ENCODE measurements around the gene TROAP.
A peak's percentile ranks its signal among the peaks of the same experiment; 100 is the strongest.
"Not testable (repeated sequence)": the region's sequence is repeated elsewhere in the genome, so short reads cannot be mapped to it uniquely, and the experiment has no call there.

Gene TROAP

DNA sequence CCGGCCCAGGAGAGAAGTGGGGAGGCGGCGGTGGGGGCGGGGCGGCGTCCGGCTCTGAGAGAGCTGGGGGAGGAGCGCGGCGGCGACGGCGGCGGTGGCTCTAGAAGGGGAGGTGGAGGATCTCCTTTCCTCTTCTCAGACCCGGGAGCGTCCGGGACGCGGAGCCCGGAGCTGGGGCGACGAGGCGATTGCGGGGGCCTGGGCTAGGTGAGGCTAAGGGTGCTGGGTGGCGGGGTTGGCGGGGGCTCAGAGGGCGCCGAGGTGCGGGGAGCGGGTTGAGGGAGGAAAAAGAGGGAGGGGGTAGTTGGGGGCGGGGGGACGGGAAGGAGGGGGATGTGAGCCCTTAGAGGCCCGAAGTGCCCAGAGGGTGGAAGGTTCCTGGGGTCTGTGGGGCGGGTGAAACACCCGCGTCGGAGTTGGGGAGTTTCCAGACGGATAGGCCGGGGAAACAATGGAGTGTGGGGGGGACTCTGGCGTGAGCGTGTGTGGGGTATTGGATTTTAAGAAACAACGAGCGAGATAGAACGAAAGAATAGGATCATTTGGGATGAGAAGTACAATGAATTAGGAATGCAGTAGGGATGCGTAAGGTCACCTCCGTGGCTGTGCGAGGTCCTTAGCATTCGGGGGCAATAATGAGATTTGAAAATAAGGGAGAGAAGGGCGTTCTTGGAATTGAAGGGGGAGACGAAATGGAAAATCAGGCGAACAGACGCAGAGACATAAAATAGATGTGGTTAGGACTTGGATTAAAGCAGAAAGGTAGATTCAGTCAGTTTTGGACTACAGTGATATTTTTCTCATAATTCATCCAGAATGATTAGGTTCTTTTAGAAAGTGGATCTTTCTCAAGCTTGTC, 44.6 kb downstream of the TROAP start, which contains the start of gene SPATS2:
SPATS2 (plus strand) TSS at position 82 of the 859 bp plus-strand sequence. CDS start 93,551 bp downstream, outside the sequence.
- in situ Hi-C loops (cut with MboI; ENCODE audit: low pct_unique_long_range_greater_than_20kb, low sequenced_read_pairs, unreplicated experiment) = no loop called here
- no peak for DNase-seq (ENCODE audit: low spot score)
- no peak for TF ChIP-seq CTCF (IDR thresholded peaks at IDR 0.05; ENCODE audit: extremely low read depth, insufficient read depth, missing control alignments)

DNA sequence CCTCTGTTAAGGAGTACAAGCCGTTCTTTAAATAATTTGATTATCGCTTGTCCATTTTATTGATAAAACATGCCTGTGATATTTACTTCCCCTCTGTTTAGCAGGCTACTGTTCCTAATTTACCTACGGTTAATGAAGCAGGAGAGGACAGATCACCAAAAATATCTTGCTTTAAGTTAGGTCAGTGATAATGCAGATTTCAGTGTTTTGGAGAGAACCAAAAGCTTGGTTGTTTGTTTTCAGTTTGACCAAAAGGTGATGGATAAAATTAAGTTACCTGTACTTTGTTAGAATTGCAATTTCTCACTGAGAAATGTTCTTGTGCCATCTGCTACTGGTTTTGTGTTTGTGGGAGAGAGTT, 45.2 kb downstream of the TROAP start:
- TF ChIP-seq CTCF (IDR thresholded peaks at IDR 0.05; ENCODE audit: extremely low read depth, insufficient read depth, missing control alignments) = no peak
- peak; percentile 22 for DNase-seq (ENCODE audit: low spot score)
- in situ Hi-C loops (cut with MboI; ENCODE audit: low pct_unique_long_range_greater_than_20kb, low sequenced_read_pairs, unreplicated experiment) = no loop called here

DNA sequence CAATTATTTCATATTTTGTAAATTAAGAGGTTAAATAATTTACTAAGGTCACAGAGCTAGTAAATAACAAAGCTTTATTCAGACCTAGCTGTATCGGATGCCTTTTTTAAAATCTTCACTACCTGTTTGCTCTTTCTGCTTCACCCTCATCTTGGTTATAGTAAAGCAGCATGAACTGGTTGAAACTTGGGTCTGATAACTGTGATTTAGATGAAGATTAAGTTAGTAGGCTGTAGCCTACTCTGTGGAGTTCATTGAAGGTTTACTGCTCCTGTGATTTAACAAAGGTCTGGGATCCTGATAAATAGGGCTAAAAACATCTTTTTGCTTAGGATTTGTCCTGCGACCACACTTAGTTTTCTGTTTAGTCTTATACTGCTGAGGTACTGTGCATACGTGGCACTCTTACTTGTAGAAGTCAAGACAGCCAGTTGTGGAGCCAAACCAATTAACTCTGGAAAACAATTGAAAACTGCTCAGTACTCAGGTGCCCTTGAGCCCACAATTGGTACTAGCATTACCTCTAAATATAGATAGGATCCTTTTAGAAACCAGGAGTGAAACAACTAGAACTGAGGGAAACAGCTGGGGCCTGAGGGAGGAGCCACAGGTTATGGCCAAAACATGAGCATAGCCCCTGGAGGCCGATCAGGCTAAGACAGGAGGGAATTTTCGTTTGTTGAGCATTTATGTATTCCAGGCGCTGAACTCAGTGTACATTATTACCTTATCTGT, 46.5 kb downstream of the TROAP start:
- peak; percentile 67 for DNase-seq (ENCODE audit: low spot score)
- in situ Hi-C loops (cut with MboI; ENCODE audit: low pct_unique_long_range_greater_than_20kb, low sequenced_read_pairs, unreplicated experiment) = no loop called here
- TF ChIP-seq CTCF (IDR thresholded peaks at IDR 0.05; ENCODE audit: extremely low read depth, insufficient read depth, missing control alignments) = peak; percentile 39

- TF ChIP-seq CTCF (IDR thresholded peaks at IDR 0.05; ENCODE audit: extremely low read depth, insufficient read depth, missing control alignments) = no peak
- no peak for DNase-seq (ENCODE audit: low spot score)
- in situ Hi-C loops (cut with MboI; ENCODE audit: low pct_unique_long_range_greater_than_20kb, low sequenced_read_pairs, unreplicated experiment) = no loop called here
Observed at GRCh38 chr12:49370539-49370938, 47.5 kb downstream of the TROAP start.

- no peak for DNase-seq (ENCODE audit: low spot score)
- in situ Hi-C loops (cut with MboI; ENCODE audit: low pct_unique_long_range_greater_than_20kb, low sequenced_read_pairs, unreplicated experiment) = no loop called here
- TF ChIP-seq CTCF (IDR thresholded peaks at IDR 0.05; ENCODE audit: extremely low read depth, insufficient read depth, missing control alignments) = no peak
Observed at GRCh38 chr12:49375406-49375805, 52.4 kb downstream of the TROAP start.

DNA sequence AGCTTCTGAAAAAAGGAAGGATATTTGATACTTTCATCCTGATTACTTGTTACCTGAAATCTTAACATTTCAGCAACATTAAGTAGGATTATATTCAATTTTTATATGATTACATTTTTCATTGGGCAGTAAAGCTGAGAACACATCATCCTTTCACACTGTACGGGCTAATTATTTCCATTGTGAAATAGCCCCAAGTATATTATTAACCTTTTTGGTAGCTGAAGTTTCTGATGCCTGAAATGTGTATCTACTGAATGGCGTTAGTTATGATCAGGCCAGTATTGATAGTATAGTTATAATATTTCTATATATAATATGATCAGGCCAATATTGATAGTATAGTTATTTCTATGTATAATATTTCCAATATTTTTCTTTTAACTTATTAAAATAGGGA, 54.3 kb downstream of the TROAP start:
- no peak for DNase-seq (ENCODE audit: low spot score)
- in situ Hi-C loops (cut with MboI; ENCODE audit: low pct_unique_long_range_greater_than_20kb, low sequenced_read_pairs, unreplicated experiment) = no loop called here
- TF ChIP-seq CTCF (IDR thresholded peaks at IDR 0.05; ENCODE audit: extremely low read depth, insufficient read depth, missing control alignments) = no peak

DNA sequence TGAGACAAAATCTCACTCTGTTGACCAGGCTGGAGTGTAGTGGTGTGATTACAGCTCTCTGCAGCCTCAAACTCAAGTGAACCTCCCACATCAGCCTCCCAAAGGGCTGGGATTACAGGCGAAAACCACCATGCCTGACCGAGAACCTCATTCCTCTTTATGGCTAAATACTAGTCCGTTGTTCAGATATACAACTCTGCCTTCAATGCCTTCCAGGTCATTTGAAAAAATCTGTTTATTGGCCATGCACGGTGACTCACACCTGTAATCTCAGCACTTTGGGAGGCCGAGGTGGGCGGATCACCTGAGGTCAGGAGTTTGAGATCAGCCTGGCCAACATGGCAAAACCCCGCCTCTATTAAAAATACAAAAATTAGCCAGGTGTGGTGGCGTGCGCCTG, 57.1 kb downstream of the TROAP start:
- DNase-seq (ENCODE audit: low spot score); in situ Hi-C loops (cut with MboI; ENCODE audit: low pct_unique_long_range_greater_than_20kb, low sequenced_read_pairs, unreplicated experiment): not testable (repeated sequence)
